Mesothelial cell of epicardium (in vitro differentiated cells): ENCODE data around the gene DHX40. TPM values are rescaled to one million over a fixed set of nuclear protein-coding genes. Genes with fewer than 3 reads are reported as not detected.
"Not testable (repeated sequence)": the region's sequence is repeated elsewhere in the genome, so short reads cannot be mapped to it uniquely, and the experiment has no call there.

ENCODE experiments used
- DNase-seq, 2 experiments: peaks; one replicate each; pipeline ENCODE4 v3.0.0; 2021; ENCODE audit warnings: low spot score in 2 of 2; ENCODE audit not compliant: unreplicated experiment in 2 of 2
- H3K27ac Mint-ChIP-seq: 2 replicates; pipeline ENCODE4 v1.8.0; 2021; ENCODE audit warnings: mixed read lengths
- H3K27me3 Mint-ChIP-seq: 2 replicates; pipeline ENCODE4 v1.8.0; 2021; ENCODE audit warnings: low read depth, mixed read lengths
- H3K36me3 Mint-ChIP-seq: 2 replicates; pipeline ENCODE4 v1.8.0; 2021; ENCODE audit warnings: mixed read lengths
- H3K4me1 Mint-ChIP-seq: 2 replicates; pipeline ENCODE4 v1.8.0; 2021; ENCODE audit warnings: mixed read lengths
- H3K4me3 Mint-ChIP-seq: 2 replicates; pipeline ENCODE4 v1.8.0; 2021; ENCODE audit warnings: mild to moderate bottlenecking, moderate library complexity, mixed read lengths
- H3K9me3 Mint-ChIP-seq: 2 replicates; pipeline ENCODE4 v1.8.0; 2021; ENCODE audit warnings: mixed read lengths
- total RNA-seq: library from RNA; stranded (reverse); gene quantifications from 3 replicates; pipeline ENCODE4 v1.2.1, GENCODE V29; 2021
- TF ChIP-seq, protein P1 (sequence below): fragments of 200-600 bp; sonication (generic); IDR thresholded peaks from one replicate; pipeline ENCODE4 v1.5.0; 2021; ENCODE audit warnings: antibody characterized with exemption; ENCODE audit not compliant: unreplicated experiment

Gene DHX40
- total RNA-seq, 1 donor from 2014 or later, result 51.7 TPM

- Mint-ChIP-seq H3K4me1 (peaks cover 8% of the 10 kb centered on the region), H3K27ac (no peak overlapping the region), H3K36me3 (no peaks in the 10 kb centered on the region), H3K9me3 (no peaks in the 10 kb centered on the region), H3K4me3 (no peak overlapping the region), H3K27me3 (peaks cover 12% of the 10 kb centered on the region)
- TF ChIP-seq, protein P1, sequence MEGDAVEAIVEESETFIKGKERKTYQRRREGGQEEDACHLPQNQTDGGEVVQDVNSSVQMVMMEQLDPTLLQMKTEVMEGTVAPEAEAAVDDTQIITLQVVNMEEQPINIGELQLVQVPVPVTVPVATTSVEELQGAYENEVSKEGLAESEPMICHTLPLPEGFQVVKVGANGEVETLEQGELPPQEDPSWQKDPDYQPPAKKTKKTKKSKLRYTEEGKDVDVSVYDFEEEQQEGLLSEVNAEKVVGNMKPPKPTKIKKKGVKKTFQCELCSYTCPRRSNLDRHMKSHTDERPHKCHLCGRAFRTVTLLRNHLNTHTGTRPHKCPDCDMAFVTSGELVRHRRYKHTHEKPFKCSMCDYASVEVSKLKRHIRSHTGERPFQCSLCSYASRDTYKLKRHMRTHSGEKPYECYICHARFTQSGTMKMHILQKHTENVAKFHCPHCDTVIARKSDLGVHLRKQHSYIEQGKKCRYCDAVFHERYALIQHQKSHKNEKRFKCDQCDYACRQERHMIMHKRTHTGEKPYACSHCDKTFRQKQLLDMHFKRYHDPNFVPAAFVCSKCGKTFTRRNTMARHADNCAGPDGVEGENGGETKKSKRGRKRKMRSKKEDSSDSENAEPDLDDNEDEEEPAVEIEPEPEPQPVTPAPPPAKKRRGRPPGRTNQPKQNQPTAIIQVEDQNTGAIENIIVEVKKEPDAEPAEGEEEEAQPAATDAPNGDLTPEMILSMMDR, result no peak
- DNase-seq, result no peak
Measured at GRCh38 chr17:59534583-59534982, 30.8 kb upstream of the DHX40 start.

- H3K27ac Mint-ChIP-seq, result no peak overlapping the region
- DNase-seq, result no peak
- TF ChIP-seq, protein P1, result no peak
- H3K27me3 Mint-ChIP-seq, result peaks cover 26% of the 10 kb centered on the region
- H3K4me1 Mint-ChIP-seq, result no peaks in the 10 kb centered on the region
- H3K9me3 Mint-ChIP-seq, result no peaks in the 10 kb centered on the region
- no peak overlapping the region for H3K4me3 Mint-ChIP-seq
- H3K36me3 Mint-ChIP-seq, result no peaks in the 10 kb centered on the region
Measured at GRCh38 chr17:59538195-59538909, 27.1 kb upstream of the DHX40 start.

- Mint-ChIP-seq H3K27ac (no peak overlapping the region), H3K4me1 (peaks cover 9% of the 10 kb centered on the region), H3K4me3 (no peak overlapping the region), H3K27me3 (peaks cover 26% of the 10 kb centered on the region), H3K9me3 (no peaks in the 10 kb centered on the region), H3K36me3 (no peaks in the 10 kb centered on the region)
- no peak for DNase-seq
- TF ChIP-seq, protein P1, result no peak
Measured at GRCh38 chr17:59542960-59543635, 22.3 kb upstream of the DHX40 start.

DNA sequence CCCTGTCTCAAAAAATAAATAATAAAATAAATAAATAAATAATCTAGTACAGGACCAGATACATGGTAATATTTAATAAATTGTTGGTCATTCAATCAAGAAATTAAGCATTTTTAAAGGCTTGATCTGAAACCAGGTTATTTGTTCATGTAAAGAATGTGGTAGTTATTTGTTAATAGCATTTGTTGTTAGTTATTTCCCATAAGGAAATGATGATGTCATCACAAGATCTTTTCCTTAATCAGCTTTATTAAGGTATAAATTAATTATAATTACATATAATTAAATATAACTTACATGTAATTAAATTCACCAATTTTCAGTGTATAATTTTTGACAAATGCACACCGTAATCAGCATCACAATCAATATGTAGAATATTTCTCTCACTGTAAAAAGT, 19.5 kb upstream of the DHX40 start:
- Mint-ChIP-seq H3K4me3 (no peak overlapping the region), H3K4me1 (peaks cover 9% of the 10 kb centered on the region), H3K27me3 (peaks cover 17% of the 10 kb centered on the region), H3K27ac (no peak overlapping the region), H3K9me3 (no peaks in the 10 kb centered on the region), H3K36me3 (no peaks in the 10 kb centered on the region)
- no peak for DNase-seq
- TF ChIP-seq, protein P1, result no peak

DNA sequence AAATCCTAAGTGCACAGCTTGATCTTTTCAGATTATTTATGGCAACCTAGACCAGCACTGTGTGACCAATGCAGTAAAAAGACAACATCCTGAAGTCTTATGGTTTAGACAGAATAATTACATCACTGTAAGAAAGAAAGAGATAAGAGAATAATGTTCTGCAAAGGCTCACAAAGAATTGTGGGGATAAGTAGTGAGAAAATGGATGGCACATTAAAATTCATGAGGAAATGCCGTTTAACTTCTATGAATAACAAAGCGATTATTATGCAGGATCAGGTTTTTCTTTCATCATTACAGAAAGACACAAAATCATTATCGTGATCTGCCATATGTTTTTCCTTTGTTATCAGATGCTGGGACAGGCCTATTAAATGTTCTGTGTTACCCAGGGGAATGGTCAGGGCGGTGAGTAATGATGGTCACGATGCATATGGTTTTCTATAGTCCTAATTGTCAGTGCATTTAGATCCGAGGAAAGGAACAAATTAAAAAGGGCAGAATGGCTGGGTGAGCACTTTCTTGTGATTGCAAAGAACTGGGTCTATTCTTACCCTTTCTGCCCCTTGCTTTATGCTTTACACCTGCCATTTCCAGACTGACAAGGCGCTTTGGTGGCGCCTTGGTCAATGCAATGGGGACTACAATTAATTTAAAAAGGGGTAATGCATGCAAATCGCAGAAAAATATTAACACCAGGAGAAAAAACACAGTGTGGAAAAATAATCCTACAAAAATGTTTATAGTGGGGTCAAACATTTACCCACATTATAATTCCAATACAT, 18.1 kb upstream of the DHX40 start:
- peaks cover 9% of the 10 kb centered on the region for H3K4me1 Mint-ChIP-seq
- no peaks in the 10 kb centered on the region for H3K36me3 Mint-ChIP-seq
- peaks cover 9% of the 10 kb centered on the region for H3K27me3 Mint-ChIP-seq
- DNase-seq, result no peak
- TF ChIP-seq, protein P1, result no peak
- H3K4me3 Mint-ChIP-seq, result no peak overlapping the region
- no peaks in the 10 kb centered on the region for H3K9me3 Mint-ChIP-seq
- H3K27ac Mint-ChIP-seq, result peak overlapping the region; percentile 45

DNA sequence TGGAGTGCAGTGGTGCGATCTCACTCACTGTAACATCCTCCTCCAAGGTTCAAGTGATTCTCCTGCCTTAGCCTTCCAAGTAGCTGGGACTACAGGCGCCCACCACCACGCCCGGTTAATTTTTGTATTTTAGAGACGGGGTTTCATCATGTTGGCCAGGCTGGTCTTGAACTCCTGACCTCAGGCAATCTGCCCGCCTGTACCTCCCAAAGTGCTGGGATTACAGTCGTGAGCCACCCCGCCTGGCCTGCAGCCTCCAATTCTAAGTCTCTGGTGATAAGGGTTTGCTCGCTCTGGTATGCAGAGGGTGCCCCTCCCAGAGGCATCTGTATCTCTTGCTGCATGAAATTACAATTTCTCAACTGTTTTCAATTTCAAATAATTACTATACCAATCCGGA, 16.4 kb upstream of the DHX40 start:
- not testable (repeated sequence) for H3K4me1 Mint-ChIP-seq, H3K4me3 Mint-ChIP-seq, H3K27ac Mint-ChIP-seq, H3K27me3 Mint-ChIP-seq, H3K36me3 Mint-ChIP-seq, H3K9me3 Mint-ChIP-seq, DNase-seq
